ENCODE results near the gene BRCC3. TPM values are rescaled to one million over a fixed set of nuclear protein-coding genes. Genes with fewer than 3 reads are reported as not detected.

Gene BRCC3
- total RNA-seq, 3 donors from 2014 or later: 28.5 to 35.7 (median 32.0) TPM

- TF ChIP-seq CTCF (IDR thresholded peaks at IDR 0.05): no peak
- intact Hi-C loops (cut with DNase I, micrococcal nuclease): no loop called here
- Histone ChIP-seq H3K4me1 (ENCODE audit: low read depth) (no peaks in the 10 kb centered on the region), H3K36me3 (ENCODE audit: low read depth) (no peaks in the 10 kb centered on the region), H3K4me3 (no peak overlapping the region), H3K9me3 (no peaks in the 10 kb centered on the region)
- ATAC-seq (no peak), DNase-seq (no peak)
These were observed 9.5 kb upstream of the BRCC3 start for GRCh38 chrX:155061760-155062159.

GRCh38 chrX:155065035-155065734 is 6.1 kb upstream of the BRCC3 start:
- no peak overlapping the region for H3K4me3 ChIP-seq
- intact Hi-C loops (cut with DNase I, micrococcal nuclease): no loop called here
- TF ChIP-seq CTCF (IDR thresholded peaks at IDR 0.05): no peak
- peaks cover 5% of the 10 kb centered on the region for H3K4me1 ChIP-seq (ENCODE audit: low read depth)
- ATAC-seq (no peak), DNase-seq (no peak)
- no peaks in the 10 kb centered on the region for H3K36me3 ChIP-seq (ENCODE audit: low read depth)
- H3K9me3 ChIP-seq: no peaks in the 10 kb centered on the region

- no peaks in the 10 kb centered on the region for H3K36me3 ChIP-seq (ENCODE audit: low read depth)
- H3K9me3 ChIP-seq: no peaks in the 10 kb centered on the region
- H3K4me1 ChIP-seq (ENCODE audit: low read depth): peaks cover 5% of the 10 kb centered on the region
- intact Hi-C loops (cut with DNase I, micrococcal nuclease): no loop called here
- no peak for ATAC-seq
- DNase-seq: no peak
- no peak for TF ChIP-seq CTCF (IDR thresholded peaks at IDR 0.05)
- H3K4me3 ChIP-seq: no peak overlapping the region
These were observed 3.1 kb upstream of the BRCC3 start for GRCh38 chrX:155068165-155068564.

- DNase-seq: no peak
- no peak for ATAC-seq
- peaks cover 5% of the 10 kb centered on the region for H3K4me1 ChIP-seq (ENCODE audit: low read depth)
These were observed 1.9 kb upstream of the BRCC3 start for GRCh38 chrX:155069414-155069813.

GRCh38 chrX:155070038-155070437 is 1.3 kb upstream of the BRCC3 start:
- intact Hi-C loops (cut with DNase I, micrococcal nuclease): no loop called here
- no peaks in the 10 kb centered on the region for H3K36me3 ChIP-seq (ENCODE audit: low read depth)
- no peak for DNase-seq
- peaks cover 5% of the 10 kb centered on the region for H3K4me1 ChIP-seq (ENCODE audit: low read depth)
- no peak for TF ChIP-seq CTCF (IDR thresholded peaks at IDR 0.05)
- no peak overlapping the region for H3K4me3 ChIP-seq
- no peaks in the 10 kb centered on the region for H3K9me3 ChIP-seq
- ATAC-seq: no peak

More at GRCh38 chrX:155069414-155069813, 1.9 kb upstream of the BRCC3 start:
- intact Hi-C loops (cut with DNase I, micrococcal nuclease): no loop called here
- TF ChIP-seq CTCF (IDR thresholded peaks at IDR 0.05): no peak
- no peaks in the 10 kb centered on the region for H3K9me3 ChIP-seq
- no peaks in the 10 kb centered on the region for H3K36me3 ChIP-seq (ENCODE audit: low read depth)
- H3K4me3 ChIP-seq: no peak overlapping the region

GRCh38 chrX:155070663-155070974 is 689 bp upstream of the BRCC3 start:
- H3K9me3 ChIP-seq: no peaks in the 10 kb centered on the region
- H3K4me1 ChIP-seq (ENCODE audit: low read depth): peaks cover 5% of the 10 kb centered on the region
- ATAC-seq (no peak), DNase-seq (no peak)
- intact Hi-C loops (cut with DNase I, micrococcal nuclease): no loop called here
- peak overlapping the region; percentile 32 for H3K4me3 ChIP-seq
- no peak for TF ChIP-seq CTCF (IDR thresholded peaks at IDR 0.05)
- no peaks in the 10 kb centered on the region for H3K36me3 ChIP-seq (ENCODE audit: low read depth)

All from mucosa of descending colon (tissue), 3 donors.